Measurements from ENCODE around the gene TEX51. TPM values are rescaled to one million over a fixed set of nuclear protein-coding genes. Genes with fewer than 3 reads are reported as not detected.

TEX51 gene
- total RNA-seq (2014; rRNA removed; shearing (Covaris generic)), result not detected in 2 replicates
- polyA plus RNA-seq (2014; cell fraction: nucleus; rRNA removed), result not detected in 2 replicates

DNA sequence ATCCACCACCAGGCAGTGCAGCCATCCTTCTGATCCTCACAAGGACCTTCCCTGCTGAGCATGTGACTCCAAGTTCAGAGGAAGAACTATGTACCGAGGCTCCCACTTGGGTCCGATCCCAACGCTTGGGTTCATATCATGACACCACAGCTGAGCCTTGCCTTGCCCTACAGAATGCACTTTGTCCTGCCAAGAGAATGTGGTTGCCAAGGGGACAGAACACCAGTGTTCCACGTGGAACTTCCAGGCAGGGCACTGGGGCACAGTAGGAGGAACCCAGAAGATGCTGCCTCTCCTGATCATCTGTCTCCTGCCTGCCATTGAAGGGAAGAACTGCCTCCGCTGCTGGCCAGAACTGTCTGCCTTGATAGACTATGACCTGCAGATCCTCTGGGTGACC lies at the start of gene TEX51:
TSS of gene TEX51 (plus strand) at position 255 of the 400 bp plus-strand sequence. CDS start at position 284, 29 bp downstream.
- DNase-seq (ENCODE audit: extremely low read depth, low read depth), result no peak

DNA sequence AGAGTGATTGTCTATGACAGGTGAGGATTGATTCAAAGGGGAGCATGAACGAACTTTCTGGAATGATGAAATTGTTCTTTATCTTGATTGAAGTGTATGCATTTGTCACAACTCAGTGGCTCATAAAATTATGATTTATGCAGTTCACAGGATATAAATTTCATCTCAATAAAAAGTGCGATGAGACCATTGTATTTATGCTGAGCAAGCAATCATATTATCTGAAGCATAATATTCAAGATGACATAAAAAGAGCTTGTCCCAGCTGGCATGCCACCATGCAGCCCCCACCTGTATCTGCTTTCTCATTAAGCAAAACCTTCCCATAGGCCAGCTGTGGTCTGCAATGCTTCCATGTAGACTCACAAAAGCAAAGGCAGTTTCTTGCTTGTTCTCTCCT lies 49.6 kb upstream of the TEX51 start:
- DNase-seq (ENCODE audit: extremely low read depth, low read depth), result no peak

DNA sequence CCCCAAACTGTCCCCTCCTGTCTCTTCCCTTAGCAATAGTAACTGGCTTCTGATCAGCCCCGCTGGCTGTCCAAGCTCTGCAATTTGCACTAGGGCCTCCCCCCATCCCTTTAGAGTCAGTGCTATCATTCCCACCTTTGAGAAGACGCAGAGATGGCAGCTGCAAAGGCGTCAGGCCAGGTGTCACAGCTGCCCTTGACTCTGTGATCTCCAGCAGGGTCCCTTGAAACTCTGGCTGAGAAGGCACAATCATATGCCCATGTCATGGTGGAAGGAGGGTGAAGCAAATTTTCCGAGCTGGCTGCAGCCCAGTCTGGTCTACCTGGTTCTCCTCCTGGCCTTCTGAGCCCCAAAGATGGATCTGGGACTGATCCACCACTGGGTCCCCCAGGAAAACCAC lies 49.2 kb upstream of the TEX51 start:
- no peak for DNase-seq (ENCODE audit: extremely low read depth, low read depth)

DNA sequence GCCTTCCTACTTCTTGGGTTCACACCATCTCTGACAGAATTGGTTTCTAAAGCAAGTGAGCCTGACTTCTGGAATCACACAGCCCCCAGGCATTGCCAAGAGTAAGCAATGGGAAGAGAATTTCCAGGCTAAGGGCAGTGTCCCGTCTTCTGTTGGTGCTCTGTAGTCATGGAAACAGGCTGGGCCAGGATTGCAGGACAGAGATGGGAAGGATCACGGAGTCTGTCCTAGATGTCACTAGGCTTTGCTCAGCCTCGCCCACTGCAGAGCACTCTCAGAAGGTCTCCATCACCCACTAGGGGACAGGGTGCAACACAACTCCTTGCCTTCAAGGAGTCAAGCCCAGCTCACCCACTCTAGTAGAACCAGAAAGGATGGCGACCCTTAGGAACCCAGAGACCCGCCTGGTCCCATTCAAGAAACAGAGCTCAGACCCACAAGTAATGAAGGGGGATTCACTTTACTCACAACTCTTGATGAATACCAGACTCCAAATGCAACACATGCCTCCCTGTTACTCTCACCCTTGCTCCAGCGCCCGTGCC lies 48.6 kb upstream of the TEX51 start:
- DNase-seq (ENCODE audit: extremely low read depth, low read depth), result no peak

DNA sequence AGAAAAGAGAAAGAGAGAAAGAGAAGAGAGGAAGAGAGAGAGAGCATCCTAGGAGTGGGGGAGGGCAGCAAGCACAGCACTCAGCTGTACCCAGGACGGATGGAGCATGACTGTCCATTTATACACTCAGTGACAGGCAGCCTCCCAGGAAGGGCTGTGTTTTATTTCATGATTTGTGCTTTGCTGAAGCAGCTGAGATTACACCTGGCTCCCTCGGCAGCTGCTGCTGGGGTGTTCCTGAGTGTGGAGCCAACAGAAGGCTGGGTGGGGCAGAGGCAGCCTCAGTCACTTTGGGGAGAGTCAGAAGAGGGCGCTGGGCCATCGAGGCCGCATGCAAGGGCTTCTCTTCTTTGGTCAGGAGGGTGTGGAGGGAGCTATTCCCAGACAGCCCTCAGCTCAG lies 47.8 kb upstream of the TEX51 start:
- no peak for DNase-seq (ENCODE audit: extremely low read depth, low read depth)

DNA sequence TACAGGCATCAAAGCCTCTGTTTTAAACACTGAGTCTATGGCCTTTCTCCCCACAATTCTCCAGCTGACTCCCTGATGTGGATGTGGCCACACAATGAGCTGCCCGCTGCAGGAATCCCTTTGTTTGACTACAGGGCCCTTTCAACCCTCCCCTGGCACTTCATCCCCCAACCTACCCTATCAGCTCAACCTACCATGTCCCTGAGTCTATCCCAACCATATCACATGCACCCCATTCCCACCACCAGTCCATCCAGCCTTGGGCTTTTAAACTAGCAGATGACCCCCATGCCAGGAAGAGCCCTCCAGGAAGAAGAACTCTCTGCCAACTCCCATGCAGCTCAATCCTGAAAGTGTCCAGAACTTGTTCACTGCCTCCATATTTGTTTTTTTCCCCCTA lies 46.9 kb upstream of the TEX51 start:
- no peak for DNase-seq (ENCODE audit: extremely low read depth, low read depth)

DNA sequence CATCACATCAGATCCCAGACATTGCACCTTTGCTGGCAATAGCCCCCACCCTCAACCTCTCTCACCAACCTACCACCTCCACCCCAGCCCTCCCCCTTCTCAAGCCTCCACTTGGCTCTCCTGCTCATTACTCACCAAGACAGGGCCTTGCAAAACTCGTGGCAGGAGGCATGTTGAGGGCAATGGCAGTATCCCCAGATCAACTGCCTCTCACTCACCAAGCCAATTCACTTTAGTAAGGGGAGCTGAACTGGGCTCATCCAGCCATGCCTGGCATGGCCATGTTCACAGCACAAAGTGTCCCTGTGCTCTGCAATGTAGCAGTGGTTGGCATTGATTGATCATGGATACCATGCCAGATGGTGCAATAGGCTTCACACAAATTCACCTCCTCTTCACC lies 46.3 kb upstream of the TEX51 start:
- DNase-seq (ENCODE audit: extremely low read depth, low read depth), result no peak

DNA sequence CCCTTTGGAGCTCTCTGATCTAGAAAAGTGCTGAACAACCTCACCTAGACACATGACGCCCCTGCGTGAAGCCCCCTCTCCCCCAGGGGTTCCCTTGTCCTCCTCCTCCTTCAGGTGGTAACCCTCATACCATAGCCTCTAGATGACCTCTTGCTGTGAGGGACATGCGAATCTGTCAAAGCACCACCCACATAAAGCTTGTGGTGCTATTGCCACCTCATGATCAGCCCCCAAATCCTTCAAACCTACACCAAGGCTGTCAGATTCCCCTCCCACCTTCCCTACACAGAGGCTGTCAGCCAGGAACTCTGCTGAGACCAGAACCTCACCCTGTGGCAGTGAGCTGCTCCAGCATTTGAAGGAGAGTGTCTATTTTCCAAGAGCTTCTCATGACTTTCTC lies 43.1 kb upstream of the TEX51 start:
- DNase-seq (ENCODE audit: extremely low read depth, low read depth), result no peak

DNA sequence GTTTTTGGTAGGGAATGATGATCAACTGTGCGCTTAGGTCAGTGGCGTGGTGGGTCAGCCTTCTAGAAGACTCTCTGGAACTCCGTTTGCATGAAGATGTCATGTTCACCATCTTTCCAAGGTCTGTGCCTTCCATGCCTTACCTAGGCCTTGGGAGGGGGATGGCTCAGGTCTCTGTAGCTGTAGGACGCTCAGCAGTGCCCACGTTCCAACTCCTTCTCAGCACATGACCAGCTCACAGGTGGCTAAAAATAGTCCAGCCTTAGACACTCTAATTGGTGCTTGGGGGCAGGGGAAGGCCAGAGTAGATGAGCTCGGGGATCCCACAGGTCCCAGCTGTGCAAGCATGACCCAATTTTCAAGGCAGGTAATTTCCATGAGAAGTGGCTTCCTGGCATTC lies 42.3 kb upstream of the TEX51 start:
- no peak for DNase-seq (ENCODE audit: extremely low read depth, low read depth)

DNA sequence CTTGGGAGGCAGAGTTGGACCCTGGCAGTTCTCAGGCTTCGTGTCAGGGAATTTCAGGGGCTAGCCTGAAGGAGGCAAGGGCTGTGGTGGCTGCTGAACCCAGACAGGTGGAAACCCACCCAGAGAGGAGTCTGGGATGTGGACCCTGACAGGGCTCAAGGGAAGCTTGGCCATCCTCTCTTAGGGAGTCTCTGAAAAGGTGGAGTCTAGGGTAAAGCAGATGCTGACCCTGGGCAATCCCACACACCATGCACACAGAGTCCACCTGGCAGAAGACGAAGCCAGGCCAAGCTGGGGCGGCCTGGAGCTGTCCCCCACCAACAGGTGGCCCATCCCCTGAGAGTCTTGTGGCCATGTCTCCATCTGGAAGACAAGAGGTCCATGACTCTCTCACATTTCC lies 41.2 kb upstream of the TEX51 start:
- DNase-seq (ENCODE audit: extremely low read depth, low read depth), result no peak

DNA sequence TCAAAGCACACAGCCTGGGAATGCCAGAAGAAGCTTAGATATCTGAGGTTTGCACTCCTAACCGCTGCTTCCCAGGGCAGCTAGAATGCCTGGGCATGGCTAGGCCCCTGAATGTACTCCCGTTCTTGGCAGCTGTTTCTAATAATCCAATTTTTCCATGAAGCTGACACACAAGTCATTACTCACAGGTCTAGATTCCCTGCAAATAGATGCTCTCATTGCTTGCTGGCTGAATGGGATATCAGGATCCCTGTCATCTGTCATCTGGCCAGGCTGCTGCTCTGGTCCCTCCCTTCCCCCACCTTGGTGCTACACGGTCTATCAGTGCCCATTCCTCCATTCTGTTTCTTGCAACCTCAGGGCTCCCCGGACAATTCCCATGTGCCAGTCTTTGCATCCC lies 40.7 kb upstream of the TEX51 start:
- DNase-seq (ENCODE audit: extremely low read depth, low read depth), result no peak

DNA sequence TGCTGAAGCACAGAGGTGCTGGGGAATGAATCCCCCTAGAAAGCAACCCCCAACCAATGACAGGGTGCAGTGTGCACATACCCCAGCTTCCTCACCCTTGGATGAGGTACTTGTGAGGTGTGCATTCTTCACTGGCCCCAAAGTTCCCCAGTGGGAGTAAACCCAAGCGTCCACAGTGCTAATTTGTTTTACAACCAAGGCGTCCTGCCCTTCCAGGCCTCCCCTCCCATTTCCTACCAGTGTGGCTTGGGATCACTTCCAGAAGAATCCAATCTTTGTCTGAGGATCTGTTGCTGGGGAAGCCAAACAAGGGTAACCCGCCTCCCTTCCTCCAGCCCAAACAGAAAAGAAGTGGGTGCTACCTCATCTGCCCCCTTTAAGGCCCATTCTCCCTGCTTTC lies 40.3 kb upstream of the TEX51 start:
- DNase-seq (ENCODE audit: extremely low read depth, low read depth), result no peak

DNA sequence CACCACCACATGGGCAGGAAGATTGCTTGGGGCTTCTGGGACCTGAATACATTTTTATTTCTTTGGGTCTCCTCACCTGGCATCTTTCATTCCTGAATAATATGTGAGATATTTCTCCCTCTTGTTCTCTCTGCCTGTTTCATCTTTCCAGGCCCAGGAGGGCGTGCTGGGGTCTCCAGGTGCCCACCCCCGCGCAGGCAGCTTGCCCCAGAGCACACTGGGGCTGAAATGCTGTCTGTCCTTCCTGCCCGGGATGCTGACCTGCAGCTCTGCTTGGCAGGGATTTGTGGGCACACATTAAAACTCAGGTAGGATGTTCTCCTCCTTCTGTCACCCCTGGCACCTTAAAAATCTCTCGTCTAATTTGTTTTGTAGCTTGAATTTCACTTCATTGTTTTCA lies 39.7 kb upstream of the TEX51 start:
- no peak for DNase-seq (ENCODE audit: extremely low read depth, low read depth)

DNA sequence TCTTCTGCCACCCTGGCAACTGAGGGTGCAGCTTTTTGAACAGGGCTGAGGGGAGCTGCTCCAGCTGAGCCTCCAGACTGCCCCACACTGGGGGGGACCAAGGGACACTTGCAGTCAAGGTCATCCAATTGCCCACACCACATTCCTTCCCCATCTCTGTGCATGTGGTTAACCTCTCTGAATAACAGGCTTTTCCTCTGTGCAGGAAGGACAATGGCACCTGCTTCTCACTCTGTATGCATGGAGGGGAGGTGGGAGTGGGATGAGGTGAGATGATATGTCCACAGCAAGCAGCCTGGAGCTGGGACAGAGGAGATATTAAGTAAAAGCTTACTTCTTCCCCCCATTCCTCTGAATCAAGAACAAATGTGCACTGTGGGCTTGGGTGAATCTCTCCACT lies 39.1 kb upstream of the TEX51 start:
- DNase-seq (ENCODE audit: extremely low read depth, low read depth), result no peak

DNA sequence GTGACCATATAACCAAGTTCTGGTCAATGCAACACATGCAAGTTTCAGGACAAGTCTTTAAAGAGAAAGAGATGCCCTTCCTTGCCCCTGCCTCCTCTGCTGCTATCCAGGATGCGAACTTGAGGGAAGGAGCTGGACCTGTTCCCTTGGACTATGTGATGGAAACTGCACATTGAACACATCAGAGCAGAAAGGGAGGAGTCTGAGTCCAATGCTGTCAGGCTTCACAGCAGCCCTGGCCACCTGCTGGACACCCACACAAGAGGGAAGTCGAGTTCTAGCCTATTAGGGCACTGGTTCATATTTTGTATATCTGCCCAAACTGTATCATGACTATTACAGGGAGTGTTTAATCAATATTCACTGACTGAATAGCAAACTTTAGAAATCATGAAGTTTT lies 38.3 kb upstream of the TEX51 start:
- DNase-seq (ENCODE audit: extremely low read depth, low read depth), result no peak

DNA sequence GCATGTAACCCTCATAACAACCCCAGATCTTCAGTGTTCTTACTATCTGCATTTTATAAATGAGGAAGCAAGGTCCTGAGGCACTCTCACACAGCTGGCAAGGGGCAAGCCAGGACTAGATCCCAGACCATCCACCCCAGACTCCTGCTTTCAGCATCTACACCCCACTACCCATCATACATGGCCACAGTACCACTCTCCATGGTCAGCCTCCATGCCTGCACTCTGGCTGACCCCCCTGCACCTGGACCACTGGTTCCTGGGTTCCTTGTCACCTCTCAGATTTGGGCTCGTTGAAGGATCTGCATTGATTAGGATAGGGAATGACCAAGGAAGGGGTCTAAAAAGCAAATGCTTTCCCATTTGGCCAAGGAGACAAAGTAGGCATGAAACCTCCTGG lies 36.0 kb upstream of the TEX51 start:
- DNase-seq (ENCODE audit: extremely low read depth, low read depth), result no peak

DNA sequence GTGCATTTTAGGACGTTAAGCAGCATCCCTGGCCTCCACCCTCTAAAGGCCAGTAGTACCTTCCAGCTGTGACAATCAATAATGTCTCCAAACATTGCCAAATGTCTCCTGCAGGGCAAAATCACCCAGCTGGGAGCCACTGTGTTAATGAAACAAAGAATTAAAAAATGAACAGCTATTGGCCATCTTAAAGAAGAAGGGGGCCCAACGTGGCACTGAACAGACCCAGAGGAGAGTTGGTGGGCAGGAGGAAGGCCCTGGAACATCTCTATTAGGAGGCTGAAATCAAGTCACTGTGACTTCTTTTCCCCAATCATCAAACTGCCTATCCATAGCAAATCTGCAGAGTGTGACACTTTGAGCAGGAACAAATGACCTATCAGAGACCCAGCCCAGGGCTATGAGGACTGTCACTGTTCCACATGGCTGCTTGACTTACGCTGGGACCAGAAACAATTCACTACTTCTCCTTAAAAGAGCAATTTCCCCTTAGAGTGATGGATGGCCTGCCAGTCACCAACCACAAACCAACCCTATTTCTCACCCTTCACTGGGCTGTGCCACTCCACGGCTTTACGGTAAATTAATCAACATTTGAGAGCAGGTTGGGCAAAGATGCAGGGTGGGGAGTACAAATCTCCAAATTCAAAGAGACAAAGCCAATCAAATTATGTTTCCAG lies 35.2 kb upstream of the TEX51 start:
- DNase-seq (ENCODE audit: extremely low read depth, low read depth), result no peak

DNA sequence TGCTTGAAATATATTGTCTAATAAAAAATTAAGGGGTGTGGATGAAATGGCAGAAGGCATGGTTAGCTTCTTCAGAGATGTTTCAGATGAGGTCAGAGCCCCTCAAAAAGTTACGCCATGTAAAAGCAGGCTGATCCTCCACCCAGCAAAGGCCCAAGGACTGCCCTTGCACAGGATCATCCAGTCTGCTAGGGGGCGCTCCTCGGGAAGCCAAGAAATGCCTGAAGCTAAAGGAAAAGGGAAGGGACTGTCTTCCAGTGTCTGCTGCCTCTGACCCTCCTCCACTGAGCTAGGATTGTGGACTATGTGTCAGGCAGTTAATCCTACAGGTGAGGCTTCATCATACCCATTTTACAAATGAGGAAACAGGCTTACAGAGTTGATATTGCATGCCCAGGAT lies 33.8 kb upstream of the TEX51 start:
- DNase-seq (ENCODE audit: extremely low read depth, low read depth), result no peak

DNA sequence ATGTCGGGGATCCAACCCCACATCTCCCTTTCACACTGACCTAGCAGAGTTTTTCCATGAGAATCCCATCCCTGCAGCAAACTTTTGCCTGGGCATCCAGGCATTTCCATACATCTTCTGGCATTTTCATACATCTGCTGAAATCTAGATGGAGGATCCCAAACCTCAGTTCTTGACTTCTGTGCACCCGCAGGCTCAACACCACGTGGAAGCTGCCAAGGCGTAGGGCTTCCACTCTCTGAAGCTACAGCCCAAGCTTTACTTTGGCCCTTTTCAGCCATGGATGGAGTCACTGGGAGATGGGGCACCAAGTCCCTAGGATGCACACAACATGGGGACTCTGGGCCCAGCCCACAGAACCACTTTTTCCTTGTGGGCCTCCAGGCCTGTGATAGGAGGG lies 32.2 kb upstream of the TEX51 start:
- DNase-seq (ENCODE audit: extremely low read depth, low read depth), result no peak

DNA sequence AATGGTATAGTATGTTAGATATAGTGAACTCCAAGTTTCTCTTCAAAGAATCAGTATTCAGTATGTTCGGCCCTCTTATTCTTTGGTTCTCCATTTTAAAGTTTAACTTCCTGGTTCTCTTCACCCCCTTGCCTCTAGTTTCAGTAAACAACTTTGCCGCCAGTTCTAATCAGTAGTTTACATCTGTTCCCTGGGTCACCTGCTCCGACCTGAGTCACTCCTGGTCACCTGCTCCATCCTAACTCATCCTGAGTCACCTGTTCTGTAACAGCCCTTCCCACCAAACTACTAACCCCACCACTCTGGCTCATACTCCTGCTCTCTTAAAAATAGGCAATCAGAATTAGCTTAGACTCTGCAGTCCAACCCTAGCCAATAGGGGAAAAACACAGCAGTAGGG lies 23.7 kb upstream of the TEX51 start:
- DNase-seq (ENCODE audit: extremely low read depth, low read depth), result no peak

DNA sequence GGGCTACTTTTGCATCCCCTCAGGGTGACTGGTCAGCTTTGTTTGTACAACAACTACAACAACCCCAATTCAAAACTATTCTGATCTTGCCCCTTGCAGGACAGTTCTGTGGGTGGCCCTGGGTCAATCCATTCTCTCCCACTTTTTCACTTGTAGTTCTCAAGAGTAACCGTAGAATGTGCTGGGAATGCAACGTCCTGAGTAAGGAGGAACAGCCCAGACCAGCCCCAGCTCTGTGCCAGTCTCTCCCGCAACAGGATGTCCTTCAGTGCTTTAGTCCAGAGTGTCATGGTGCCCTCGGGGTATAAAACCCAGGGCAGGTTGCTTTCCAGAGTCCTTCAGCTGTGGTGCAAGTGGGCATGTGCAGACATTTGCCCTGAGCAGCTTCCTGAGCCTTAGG lies 22.1 kb upstream of the TEX51 start:
- DNase-seq (ENCODE audit: extremely low read depth, low read depth), result no peak

DNA sequence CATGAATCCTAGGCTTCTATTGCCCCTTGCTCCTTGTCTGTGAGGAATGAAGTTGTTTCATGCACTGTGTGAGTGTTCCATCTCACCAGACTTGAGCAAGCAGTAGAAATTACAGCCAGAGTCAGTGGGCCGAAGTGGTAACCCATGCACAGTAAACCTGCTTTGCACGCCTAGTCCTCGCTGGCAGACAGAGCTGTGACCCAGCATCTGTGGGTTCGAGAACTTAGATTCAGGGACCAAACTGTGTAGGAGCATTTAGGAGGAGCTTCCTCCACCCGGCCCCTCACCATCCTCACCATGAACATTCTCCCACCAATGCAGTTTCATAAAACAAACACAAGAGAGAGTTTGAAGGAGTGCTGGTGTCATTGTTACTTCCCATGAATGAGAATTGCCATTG lies 21.6 kb upstream of the TEX51 start:
- DNase-seq (ENCODE audit: extremely low read depth, low read depth), result no peak
